ENCODE data around the gene CFLAR. TPM values are rescaled to one million over a fixed set of nuclear protein-coding genes. Genes with fewer than 3 reads are reported as not detected.

The CFLAR gene
- total and polyA plus RNA-seq, 9 of the 15 experiments (the other 6 are each of a cell fraction or from before 2014, with no cell fraction given): 27.5 to 102 (median 54.0) TPM

DNA sequence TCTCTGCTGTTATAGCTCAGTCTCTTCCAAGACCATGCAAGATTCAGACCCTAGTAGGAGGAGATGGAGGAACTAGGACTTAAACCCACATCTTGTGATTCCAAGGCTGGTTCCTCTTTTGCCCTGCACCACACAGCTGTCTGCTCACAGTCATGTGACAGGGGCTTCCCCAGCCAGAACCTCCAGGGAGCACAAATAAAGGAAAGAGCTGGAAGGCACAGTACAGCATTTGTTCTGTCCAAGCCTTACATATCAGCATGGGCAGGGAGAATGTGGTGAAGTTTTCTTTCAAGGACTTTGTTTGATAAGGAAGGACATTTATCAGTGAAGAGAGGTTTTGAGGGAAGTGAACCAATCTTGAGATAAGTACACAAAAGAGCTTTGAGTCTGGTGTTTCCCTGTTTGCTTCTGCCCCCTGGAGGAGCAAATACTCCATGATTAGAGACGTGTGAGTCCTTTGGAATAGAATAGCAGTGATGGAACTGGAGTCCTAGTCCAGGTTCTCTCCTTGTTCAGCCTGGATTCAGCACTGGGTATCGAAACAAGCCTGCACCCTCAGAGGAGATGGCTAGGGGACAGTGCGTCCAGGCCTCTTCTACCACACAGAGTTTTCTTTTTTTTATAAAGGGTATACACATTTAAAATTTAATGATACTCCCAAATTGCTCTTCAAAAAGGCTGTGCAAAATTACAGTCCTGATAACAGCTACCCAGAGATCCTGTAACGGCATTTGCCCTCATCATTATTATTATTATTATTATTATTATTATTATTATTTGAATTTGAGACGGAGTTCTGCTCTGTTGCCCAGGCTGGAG, 42.4 kb downstream of the CFLAR start (continued):
- TF ChIP-seq HINFP (tag; conservative IDR thresholded peaks at IDR 0.05; ENCODE audit: low read depth) (no peak), NCOA6 (IDR thresholded peaks at IDR 0.05) (no peak), MCM3 (IDR thresholded peaks at IDR 0.05) (no peak), CXXC5 (CRISPR knock-in tag; IDR thresholded peaks at IDR 0.05) (no peak), ZNF583 (CRISPR knock-in tag; IDR thresholded peaks at IDR 0.05) (no peak), ZNF589 (CRISPR knock-in tag; IDR thresholded peaks at IDR 0.05; ENCODE audit: low read depth) (peak; percentile 53; the same call in 1 of the 2 replicates), TFAP4 (CRISPR knock-in tag; IDR thresholded peaks at IDR 0.05; ENCODE audit: borderline replicate concordance) (peak; percentile 98), ZNF584 (CRISPR knock-in tag; IDR thresholded peaks at IDR 0.05; ENCODE audit: low read depth) (no peak), ZKSCAN8 (CRISPR knock-in tag; IDR thresholded peaks at IDR 0.05) (0 out of 2 replicates have a peak, but pooled peaks have one; percentile 39), ZNF140 (CRISPR knock-in tag; IDR thresholded peaks at IDR 0.05) (no peak), HEY1 (CRISPR knock-in tag; IDR thresholded peaks at IDR 0.05; ENCODE audit: borderline replicate concordance) (no peak), E2F3 (CRISPR knock-in tag; IDR thresholded peaks at IDR 0.05) (no peak)
- TF ChIP-seq, protein P1, sequence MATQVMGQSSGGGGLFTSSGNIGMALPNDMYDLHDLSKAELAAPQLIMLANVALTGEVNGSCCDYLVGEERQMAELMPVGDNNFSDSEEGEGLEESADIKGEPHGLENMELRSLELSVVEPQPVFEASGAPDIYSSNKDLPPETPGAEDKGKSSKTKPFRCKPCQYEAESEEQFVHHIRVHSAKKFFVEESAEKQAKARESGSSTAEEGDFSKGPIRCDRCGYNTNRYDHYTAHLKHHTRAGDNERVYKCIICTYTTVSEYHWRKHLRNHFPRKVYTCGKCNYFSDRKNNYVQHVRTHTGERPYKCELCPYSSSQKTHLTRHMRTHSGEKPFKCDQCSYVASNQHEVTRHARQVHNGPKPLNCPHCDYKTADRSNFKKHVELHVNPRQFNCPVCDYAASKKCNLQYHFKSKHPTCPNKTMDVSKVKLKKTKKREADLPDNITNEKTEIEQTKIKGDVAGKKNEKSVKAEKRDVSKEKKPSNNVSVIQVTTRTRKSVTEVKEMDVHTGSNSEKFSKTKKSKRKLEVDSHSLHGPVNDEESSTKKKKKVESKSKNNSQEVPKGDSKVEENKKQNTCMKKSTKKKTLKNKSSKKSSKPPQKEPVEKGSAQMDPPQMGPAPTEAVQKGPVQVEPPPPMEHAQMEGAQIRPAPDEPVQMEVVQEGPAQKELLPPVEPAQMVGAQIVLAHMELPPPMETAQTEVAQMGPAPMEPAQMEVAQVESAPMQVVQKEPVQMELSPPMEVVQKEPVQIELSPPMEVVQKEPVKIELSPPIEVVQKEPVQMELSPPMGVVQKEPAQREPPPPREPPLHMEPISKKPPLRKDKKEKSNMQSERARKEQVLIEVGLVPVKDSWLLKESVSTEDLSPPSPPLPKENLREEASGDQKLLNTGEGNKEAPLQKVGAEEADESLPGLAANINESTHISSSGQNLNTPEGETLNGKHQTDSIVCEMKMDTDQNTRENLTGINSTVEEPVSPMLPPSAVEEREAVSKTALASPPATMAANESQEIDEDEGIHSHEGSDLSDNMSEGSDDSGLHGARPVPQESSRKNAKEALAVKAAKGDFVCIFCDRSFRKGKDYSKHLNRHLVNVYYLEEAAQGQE (IDR thresholded peaks at IDR 0.05; ENCODE audit: borderline replicate concordance): peak; percentile 81
- TF ChIP-seq, protein P1 (CRISPR knock-in tag; IDR thresholded peaks at IDR 0.05; ENCODE audit: low read depth): no peak

Data from K562 (cell line).